Naive thymus-derived CD4-positive, alpha-beta T cell (primary cell): ENCODE measurements around the gene M1AP. TPM values are rescaled to one million over a fixed set of nuclear protein-coding genes. Genes with fewer than 3 reads are reported as not detected.

Source experiments
- ATAC-seq: fragments of 150-1000 bp; cut with Tn5 transposase; 2 replicates; pipeline ENCODE4 v1.10.0; 2021; ENCODE audit warnings: mild to moderate bottlenecking, moderate library complexity
- CTCF ChIA-PET: fragments of 350-600 bp; sonication (Branson Sonifier 250); formaldehyde crosslinking; loops from one replicate; lab custom pipeline; 2021; ENCODE audit warnings: antibody characterized with exemption; lab: Charles Lee
- POLR2A ChIA-PET: fragments of 350-600 bp; sonication (Branson Sonifier 250); formaldehyde crosslinking; loops from one replicate; lab custom pipeline; 2021; ENCODE audit warnings: antibody characterized with exemption, inconsistent platforms; lab: Charles Lee
- DNase-seq, 9 donors: peaks; one replicate each; pipeline versions ENCODE4 v3.0.0 to v3.0.0-alpha.2; 2020 to 2022; ENCODE audit warnings: mixed read lengths in 1 of 9
- H3K27ac ChIP-seq: one replicate; pipeline ENCODE4 v1.7.0; 2013; ENCODE audit warnings: mild to moderate bottlenecking, low read depth, low read length, moderate library complexity
- H3K27me3 ChIP-seq, 2 donors: one replicate each; pipeline ENCODE4 v1.7.0; 2013; ENCODE audit warnings: low read length in 2 of 2, mild to moderate bottlenecking in 2 of 2, moderate library complexity in 2 of 2; ENCODE audit not compliant: control insufficient read depth in 2 of 2, insufficient read depth in 2 of 2
- H3K36me3 ChIP-seq, 3 experiments: 1 replicate in 2 of 3; 2 replicates in 1 of 3; pipeline ENCODE4 v1.7.0; 2013; ENCODE audit warnings: low read length in 3 of 3, mild to moderate bottlenecking in 3 of 3, moderate library complexity in 1 of 3; ENCODE audit not compliant: insufficient read depth in 3 of 3, control insufficient read depth in 2 of 3
- H3K4me1 ChIP-seq, 2 donors: one replicate each; pipeline ENCODE4 v1.7.0; 2013; ENCODE audit warnings: low read length in 2 of 2, mild to moderate bottlenecking in 2 of 2, moderate library complexity in 1 of 2; ENCODE audit not compliant: control insufficient read depth in 2 of 2, insufficient read depth in 2 of 2
- H3K4me3 ChIP-seq: 2 replicates; pipeline ENCODE4 v1.7.0; 2013; ENCODE audit warnings: mild to moderate bottlenecking, low read length
- H3K9me3 ChIP-seq, 3 experiments: 1 replicate in 2 of 3; 2 replicates in 1 of 3; pipeline ENCODE4 v1.7.0; 2013; ENCODE audit warnings: low read length in 3 of 3; ENCODE audit not compliant: control insufficient read depth in 2 of 3
- H3K27ac Mint-ChIP-seq, 9 donors: one replicate each; pipeline ENCODE4 v1.8.0; 2020 to 2022; ENCODE audit warnings: mixed read lengths in 9 of 9, mild to moderate bottlenecking in 8 of 9, moderate library complexity in 5 of 9, inconsistent platforms in 2 of 9
- H3K27me3 Mint-ChIP-seq, 5 donors: one replicate each; pipeline ENCODE4 v1.8.0; 2021 to 2022; ENCODE audit warnings: mixed read lengths in 5 of 5, mild to moderate bottlenecking in 1 of 5
- H3K36me3 Mint-ChIP-seq, 5 donors: one replicate each; pipeline ENCODE4 v1.8.0; 2020 to 2022; ENCODE audit warnings: mixed read lengths in 5 of 5, mild to moderate bottlenecking in 3 of 5, inconsistent platforms in 1 of 5
- H3K4me1 Mint-ChIP-seq, 7 donors: one replicate each; pipeline ENCODE4 v1.8.0; 2020 to 2022; ENCODE audit warnings: mixed read lengths in 7 of 7, mild to moderate bottlenecking in 3 of 7, inconsistent platforms in 1 of 7
- H3K4me3 Mint-ChIP-seq, 10 donors: one replicate each; pipeline ENCODE4 v1.8.0; 2020 to 2022; ENCODE audit warnings: mild to moderate bottlenecking in 10 of 10, mixed read lengths in 10 of 10, moderate library complexity in 6 of 10, inconsistent platforms in 2 of 10
- H3K9me3 Mint-ChIP-seq, 11 donors: one replicate each; pipeline ENCODE4 v1.8.0; 2020 to 2022; ENCODE audit warnings: mixed read lengths in 11 of 11, mild to moderate bottlenecking in 4 of 11, inconsistent platforms in 1 of 11, moderate library complexity in 1 of 11
- intact Hi-C, 2 donors: fragments of 100-400 bp; cut with micrococcal nuclease; formaldehyde crosslinking; loops; one replicate each; pipeline ENCODE4 v1.15.1; 2023
- polyA plus RNA-seq, 2 donors: library from polyadenylated mRNA; unstranded; fragments of 300-500 nt; fragmentation: Illumina TruSeq; gene quantifications; one replicate each; pipeline ENCODE4 v1.2.3, GENCODE V29; 2021
- total RNA-seq, 6 experiments: library from RNA in 5 of 6; stranded (reverse) in 5 of 6; gene quantifications; 1 replicate in 5 of 6; 2 replicates in 1 of 6; pipeline ENCODE4 v1.2.3 and lab custom pipeline; 2021 to 2026

M1AP gene
- total and polyA plus RNA-seq, 7 experiments from 2014 or later, result 0.39 TPM; not detected in 6

- ChIA-PET CTCF (interaction anchor here (1.3 to 4.4 kb wide), 2 partner anchors 9 to 12 kb away, joined by 4 to 17 read pairs; no protein-coding TSS in a partner anchor), POLR2A (interaction anchor here (0.6 to 1.3 kb wide), 2 partner anchors 10 to 185 kb away, joined by 4 read pairs; no protein-coding TSS in a partner anchor)
- no peak for DNase-seq
- Mint-ChIP-seq H3K27ac (peak overlapping the region in 1 of 9 donors; percentile 61), H3K4me1 (peaks cover 16 to 41% (median 17%) of the 10 kb centered on the region in 7 donors), H3K4me3 (no peak overlapping the region), H3K36me3 (peaks cover 0 to 11% (median 0%) of the 10 kb centered on the region in 5 donors), H3K9me3 (peaks cover 0 to 14% (median 0%) of the 10 kb centered on the region in 11 donors), H3K27me3 (peaks cover 0 to 22% (median 4%) of the 10 kb centered on the region in 5 donors)
- H3K4me1 ChIP-seq, result peaks cover 0 to 13% of the 10 kb centered on the region in 2 donors
- H3K27me3 ChIP-seq, result no peaks in the 10 kb centered on the region
- H3K27ac ChIP-seq, result no peak overlapping the region
- no peak overlapping the region for H3K4me3 ChIP-seq
- ATAC-seq, result peak; percentile 74
- H3K9me3 ChIP-seq, result no peaks in the 10 kb centered on the region
- intact Hi-C loops, result no loop called here
- no peaks in the 10 kb centered on the region for H3K36me3 ChIP-seq
Observed at GRCh38 chr2:74576863-74577229, 71.3 kb downstream of the M1AP start.

DNA sequence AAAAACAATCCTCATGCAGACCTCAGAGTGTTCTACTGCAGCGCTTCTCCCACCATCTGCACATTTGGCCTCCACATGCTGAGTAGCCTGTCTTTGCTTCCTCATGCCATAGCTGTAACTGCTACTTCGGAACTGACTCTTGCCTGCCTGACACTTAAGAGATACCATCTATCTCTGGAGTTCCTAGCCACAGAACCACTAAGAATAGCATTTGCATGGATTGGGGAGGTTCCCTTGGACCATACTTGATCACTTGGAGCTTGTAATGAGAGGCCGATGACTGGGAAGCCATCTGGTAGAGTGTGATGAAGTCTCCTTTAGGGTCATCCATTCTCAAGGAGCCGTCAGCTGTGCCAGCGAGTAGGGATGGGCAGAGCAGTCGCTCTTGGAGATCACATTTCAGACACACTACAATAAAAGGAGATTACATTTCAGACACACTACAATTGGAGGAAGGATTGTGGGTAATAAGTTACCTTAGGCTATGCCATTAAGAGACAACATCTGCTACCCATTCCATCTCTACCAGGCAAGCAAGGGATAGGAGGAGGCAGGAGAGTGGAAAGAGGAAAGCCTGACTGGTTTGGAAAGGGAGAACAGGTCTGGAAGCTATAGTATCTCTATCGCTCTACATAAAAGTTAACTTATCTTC lies 71.8 kb downstream of the M1AP start:
- ATAC-seq, result no peak
- Mint-ChIP-seq H3K4me3 (peak overlapping the region in 1 of 10 donors; percentile 17), H3K9me3 (peaks cover 0 to 14% (median 0%) of the 10 kb centered on the region in 11 donors), H3K27ac (peak overlapping the region in 1 of 9 donors; percentile 61), H3K36me3 (peaks cover 0 to 11% (median 0%) of the 10 kb centered on the region in 5 donors), H3K27me3 (peaks cover 0 to 22% (median 4%) of the 10 kb centered on the region in 5 donors), H3K4me1 (peaks cover 16 to 41% (median 17%) of the 10 kb centered on the region in 7 donors)
- Histone ChIP-seq H3K27me3 (no peaks in the 10 kb centered on the region), H3K9me3 (no peaks in the 10 kb centered on the region), H3K4me3 (no peak overlapping the region), H3K27ac (no peak overlapping the region), H3K36me3 (no peaks in the 10 kb centered on the region), H3K4me1 (peaks cover 0 to 13% of the 10 kb centered on the region in 2 donors)
- DNase-seq, result no peak
- ChIA-PET POLR2A (interaction anchor here (0.6 to 1.3 kb wide), 2 partner anchors 10 to 184 kb away, joined by 4 read pairs; no protein-coding TSS in a partner anchor), CTCF (interaction anchor here (1.3 to 4.4 kb wide), 2 partner anchors 9 to 12 kb away, joined by 4 to 17 read pairs; no protein-coding TSS in a partner anchor)
- intact Hi-C loops, result no loop called here

GRCh38 chr2:74575320-74575719 lies 72.8 kb downstream of the M1AP start:
- Mint-ChIP-seq H3K4me1 (peaks cover 16 to 41% (median 17%) of the 10 kb centered on the region in 7 donors), H3K36me3 (peaks cover 0 to 11% (median 0%) of the 10 kb centered on the region in 5 donors), H3K27ac (peak overlapping the region in 1 of 9 donors; percentile 87), H3K27me3 (peaks cover 0 to 20% (median 4%) of the 10 kb centered on the region in 5 donors), H3K9me3 (peaks cover 0 to 14% (median 0%) of the 10 kb centered on the region in 11 donors), H3K4me3 (no peak overlapping the region)
- Histone ChIP-seq H3K36me3 (no peaks in the 10 kb centered on the region), H3K4me3 (no peak overlapping the region), H3K4me1 (peaks cover 0 to 13% of the 10 kb centered on the region in 2 donors), H3K9me3 (no peaks in the 10 kb centered on the region), H3K27me3 (no peaks in the 10 kb centered on the region), H3K27ac (no peak overlapping the region)
- ChIA-PET CTCF (interaction anchor here (1.3 to 4.4 kb wide), 2 partner anchors 10 to 13 kb away, joined by 4 to 17 read pairs; no protein-coding TSS in a partner anchor), POLR2A (interaction anchor here (0.7 to 2.0 kb wide), 5 partner anchors 9 to 117 kb away, joined by 3 to 8 read pairs (median 3); partner anchors contain the start of genes MRPL53 and WBP1)
- DNase-seq (no peak), ATAC-seq (no peak)
- intact Hi-C loops, result no loop called here

- intact Hi-C loops, result loop anchor here in 1 of 2 donors (1.0 to 5.0 kb wide), 2 partner anchors 20 to 1282 kb away; partner anchors contain the start of genes DOK1 and EGR4
- ChIA-PET CTCF (interaction anchor here (1.2 to 4.4 kb wide), 4 partner anchors 12 to 119 kb away, joined by 3 to 17 read pairs (median 4); partner anchors contain the start of gene INO80B), POLR2A (interaction anchor here (0.7 to 2.0 kb wide), 7 partner anchors 15 to 116 kb away, joined by 3 to 8 read pairs (median 4); partner anchors contain the start of genes AUP1, HTRA2, MRPL53 and WBP1)
- Mint-ChIP-seq H3K4me1 (peaks cover 16 to 44% (median 17%) of the 10 kb centered on the region in 7 donors), H3K27ac (peak overlapping the region; percentile 62 to 92 (median 86)), H3K36me3 (peaks cover 0 to 10% (median 0%) of the 10 kb centered on the region in 5 donors), H3K4me3 (peak overlapping the region; percentile 46 to 82 (median 75)), H3K27me3 (peaks cover 0 to 16% (median 0%) of the 10 kb centered on the region in 5 donors), H3K9me3 (peaks cover 0 to 14% (median 0%) of the 10 kb centered on the region in 11 donors)
- peaks cover 0 to 13% of the 10 kb centered on the region in 2 donors for H3K4me1 ChIP-seq
- no peaks in the 10 kb centered on the region for H3K36me3 ChIP-seq
- DNase-seq (peak in 6 of 9 donors; percentile 21 to 49 (median 42)), ATAC-seq (peak; percentile 75)
- H3K4me3 ChIP-seq, result peak overlapping the region; percentile 20
- H3K9me3 ChIP-seq, result no peaks in the 10 kb centered on the region
- H3K27ac ChIP-seq, result peak overlapping the region; percentile 46
- no peaks in the 10 kb centered on the region for H3K27me3 ChIP-seq
Observed at GRCh38 chr2:74573747-74574562, 74.2 kb downstream of the M1AP start.

DNA sequence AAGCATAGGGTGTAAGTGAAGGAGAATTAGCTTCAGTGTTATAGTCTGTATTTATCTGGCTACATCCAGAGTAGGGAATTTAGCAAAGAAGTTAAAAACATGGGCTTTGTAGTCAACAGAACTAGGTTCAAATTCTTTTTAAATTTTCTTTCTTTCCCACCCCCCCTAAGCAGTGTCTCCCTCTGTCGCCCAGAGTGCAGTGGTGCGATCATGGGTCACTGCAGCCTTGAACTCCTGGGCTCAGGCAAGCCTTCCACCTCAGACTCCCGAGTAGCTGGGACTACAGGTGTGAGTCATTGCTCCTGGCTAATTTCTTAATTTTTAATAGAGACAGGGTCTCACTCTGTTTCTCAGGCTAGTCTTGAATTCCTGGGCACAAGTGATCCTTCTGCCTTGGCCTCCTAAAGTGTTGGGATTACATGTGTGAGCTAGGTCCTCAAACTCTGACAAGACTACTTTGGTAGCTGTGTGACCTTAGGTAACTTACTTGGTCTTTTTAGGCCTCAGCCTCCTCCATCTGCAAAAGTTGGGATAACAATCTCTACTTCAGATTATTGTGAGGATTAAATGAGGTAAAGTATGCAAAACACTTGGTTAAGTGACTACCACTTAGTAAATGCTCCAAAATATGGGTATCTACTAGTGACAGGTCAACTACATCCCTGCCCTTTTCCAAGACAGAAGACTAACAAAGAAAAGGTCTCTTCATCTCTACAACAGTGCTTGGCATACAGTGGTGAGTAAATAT lies 75.8 kb downstream of the M1AP start:
- H3K36me3 ChIP-seq, result no peaks in the 10 kb centered on the region
- no peak overlapping the region for H3K27ac ChIP-seq
- H3K27me3 ChIP-seq, result no peaks in the 10 kb centered on the region
- no peak for DNase-seq
- POLR2A ChIA-PET, result no interaction called here
- H3K4me3 ChIP-seq, result no peak overlapping the region
- H3K27me3 Mint-ChIP-seq, result peaks cover 0 to 16% (median 10%) of the 10 kb centered on the region in 5 donors
- H3K4me3 Mint-ChIP-seq, result no peak overlapping the region
- H3K9me3 Mint-ChIP-seq, result peaks cover 0 to 14% (median 0%) of the 10 kb centered on the region in 11 donors
- ATAC-seq, result no peak
- intact Hi-C loops, result loop anchor here in 1 of 2 donors (5.0 kb wide), 1 partner anchor 1280 kb away; the partner anchor contains the start of gene EGR4
- CTCF ChIA-PET, result interaction anchor here (1.7 kb wide), 1 partner anchor 17 kb away, joined by 4 read pairs; no protein-coding TSS in a partner anchor
- H3K4me1 ChIP-seq, result peaks cover 0 to 13% of the 10 kb centered on the region in 2 donors
- H3K9me3 ChIP-seq, result no peaks in the 10 kb centered on the region
- peaks cover 16 to 45% (median 17%) of the 10 kb centered on the region in 7 donors for H3K4me1 Mint-ChIP-seq
- peaks cover 0 to 10% (median 0%) of the 10 kb centered on the region in 5 donors for H3K36me3 Mint-ChIP-seq
- H3K27ac Mint-ChIP-seq, result no peak overlapping the region
